H1 (cell line): Measurements from ENCODE around the gene ANKRD6. TPM values are rescaled to one million over a fixed set of nuclear protein-coding genes. Genes with fewer than 3 reads are reported as not detected.

Experiments used
- CTCF ChIA-PET: fragments of 300-600 bp; sonication (Branson Sonifier 250); formaldehyde crosslinking; loops from one replicate; lab custom pipeline; 2021; ENCODE audit not compliant: partially characterized antibody; lab: Charles Lee
- POLR2A ChIA-PET: fragments of 300-600 bp; sonication (Branson Sonifier 250); formaldehyde crosslinking; loops from one replicate; lab custom pipeline; 2021; ENCODE audit warnings: inconsistent platforms; ENCODE audit not compliant: partially characterized antibody; lab: Charles Lee
- DNase-seq, 2 experiments: peaks; one replicate each; pipeline versions ENCODE4 v3.0.0 to v3.0.0-alpha.2; 2010 to 2022; ENCODE audit warnings: low spot score in 2 of 2, low read depth in 1 of 2, mixed read lengths in 1 of 2
- FAIRE-seq: peaks from 2 replicates; lab custom pipeline; 2011; peaks lifted over from hg19 to GRCh38; lab: Jason Lieb, UNC
- H2AFZ ChIP-seq: 2 replicates; pipeline ENCODE4 v1.8.1; 2012; ENCODE audit warnings: low read length, inconsistent platforms
- H2AK5ac ChIP-seq: 2 replicates; pipeline ENCODE4 v1.6.1; 2013; ENCODE audit warnings: low read depth, low read length
- H2BK120ac ChIP-seq: replicated peaks from 2 replicates; pipeline ENCODE3; 2013; ENCODE audit warnings: low read depth, low read length, inconsistent platforms
- H2BK12ac ChIP-seq: 2 replicates; pipeline ENCODE4 v1.6.1; 2013; ENCODE audit warnings: low read depth, low read length
- H2BK15ac ChIP-seq: 2 replicates; pipeline ENCODE4 v1.6.1; 2013; ENCODE audit warnings: low read length
- H2BK20ac ChIP-seq: 2 replicates; pipeline ENCODE4 v1.6.1; 2013; ENCODE audit warnings: low read length
- H2BK5ac ChIP-seq: 2 replicates; pipeline ENCODE4 v1.6.1; 2013; ENCODE audit warnings: low read depth, low read length
- H3K14ac ChIP-seq: 2 replicates; pipeline ENCODE4 v1.6.1; 2013; ENCODE audit warnings: inconsistent platforms; ENCODE audit not compliant: insufficient read length
- H3K18ac ChIP-seq: 2 replicates; pipeline ENCODE4 v1.6.1; 2013; ENCODE audit warnings: low read length; ENCODE audit errors: extremely low read depth
- H3K23ac ChIP-seq: 2 replicates; pipeline ENCODE4 v1.6.1; 2013; ENCODE audit warnings: inconsistent platforms; ENCODE audit not compliant: insufficient read length
- H3K23me2 ChIP-seq: 2 replicates; pipeline ENCODE4 v1.6.1; 2013; ENCODE audit warnings: low read depth, low read length
- H3K27ac ChIP-seq: 2 replicates; pipeline ENCODE4 v1.6.1; 2011; ENCODE audit warnings: low read depth, low read length, inconsistent platforms
- H3K27me3 ChIP-seq, 4 experiments: replicated peaks in 1 of 4; 1 replicate in 1 of 4; 2 replicates in 3 of 4; pipeline versions ENCODE4 v1.6.1 to v1.8.1; 2011 to 2013; ENCODE audit warnings: low read length in 3 of 4, mild to moderate bottlenecking in 3 of 4, inconsistent platforms in 2 of 4, mixed read lengths in 2 of 4, moderate library complexity in 1 of 4; ENCODE audit not compliant: control insufficient read depth in 3 of 4, insufficient read depth in 3 of 4; ENCODE audit errors: extremely low read depth in 1 of 4
- H3K36me3 ChIP-seq, 4 experiments: 2 replicates each; pipeline versions ENCODE4 v1.6.1 to v1.8.1; 2011 to 2013; ENCODE audit warnings: mild to moderate bottlenecking in 4 of 4, low read length in 3 of 4, moderate library complexity in 2 of 4, control low read depth in 1 of 4, inconsistent platforms in 1 of 4; ENCODE audit not compliant: insufficient read depth in 4 of 4, control insufficient read depth in 2 of 4
- H3K4ac ChIP-seq: replicated peaks from 2 replicates; pipeline ENCODE3; 2013; ENCODE audit warnings: low read length, low read depth, mixed read lengths, inconsistent platforms; ENCODE audit not compliant: insufficient read length
- H3K4me1 ChIP-seq, 4 experiments: replicated peaks in 1 of 4; 1 replicate in 1 of 4; 2 replicates in 3 of 4; pipeline versions ENCODE4 v1.6.1 to v1.8.1; 2011 to 2013; ENCODE audit warnings: low read length in 3 of 4, inconsistent platforms in 2 of 4, mixed read lengths in 1 of 4; ENCODE audit not compliant: insufficient read depth in 4 of 4, control insufficient read depth in 3 of 4
- H3K4me2 ChIP-seq, 2 experiments: 2 replicates each; pipeline versions ENCODE4 v1.6.1 to v1.8.1; 2011 to 2013; ENCODE audit warnings: low read depth in 2 of 2, low read length in 2 of 2, control low read depth in 1 of 2, inconsistent platforms in 1 of 2, mild to moderate bottlenecking in 1 of 2; ENCODE audit not compliant: insufficient read depth in 1 of 2
- H3K4me3 ChIP-seq, 4 experiments: fragments of 200-600, 300-600 bp in 1 of 4; sonication (generic), shearing (Covaris generic), sonication (Bioruptor Twin) in 1 of 4; 2 replicates each; pipeline versions ENCODE4 v1.5.1 to v1.8.1; 2011 to 2016; ENCODE audit warnings: low read length in 4 of 4, low read depth in 3 of 4, control low read depth in 2 of 4, inconsistent platforms in 2 of 4, mild to moderate bottlenecking in 2 of 4, mixed read lengths in 1 of 4, moderate library complexity in 1 of 4; ENCODE audit not compliant: insufficient read depth in 2 of 4; ENCODE audit errors: extremely low read depth in 1 of 4
- H3K56ac ChIP-seq: replicated peaks from 2 replicates; pipeline ENCODE3; 2013; ENCODE audit warnings: low read depth, mild to moderate bottlenecking, mixed read lengths, low read length, inconsistent platforms; ENCODE audit not compliant: insufficient read length
- H3K79me1 ChIP-seq: 2 replicates; pipeline ENCODE4 v1.6.1; 2013; ENCODE audit warnings: low read depth, low read length, control low read depth
- H3K79me2 ChIP-seq, 2 experiments: 2 replicates each; pipeline versions ENCODE4 v1.6.1 to v1.8.1; 2012 to 2013; ENCODE audit warnings: low read length in 2 of 2, mild to moderate bottlenecking in 2 of 2, inconsistent platforms in 1 of 2; ENCODE audit not compliant: insufficient read depth in 2 of 2, control insufficient read depth in 1 of 2
- H3K9ac ChIP-seq, 4 experiments: replicated peaks in 1 of 4; 1 replicate in 1 of 4; 2 replicates in 3 of 4; pipeline versions ENCODE4 v1.6.1 to v1.8.1; 2011 to 2013; ENCODE audit warnings: low read depth in 3 of 4, low read length in 3 of 4, control low read depth in 2 of 4, mild to moderate bottlenecking in 2 of 4, moderate library complexity in 2 of 4, inconsistent platforms in 1 of 4; ENCODE audit errors: extremely low read depth in 1 of 4
- H3K9me3 ChIP-seq, 2 experiments: 2 replicates each; pipeline versions ENCODE4 v1.6.1 to v1.8.1; 2012 to 2013; ENCODE audit warnings: mild to moderate bottlenecking in 2 of 2, moderate library complexity in 2 of 2, control low read depth in 1 of 2, inconsistent platforms in 1 of 2, low read depth in 1 of 2, low read length in 1 of 2, mixed read lengths in 1 of 2; ENCODE audit not compliant: insufficient read depth in 2 of 2
- H4K20me1 ChIP-seq, 2 experiments: replicated peaks in 1 of 2; 2 replicates each; pipeline versions ENCODE3 to v1.8.1; 2011 to 2013; ENCODE audit warnings: inconsistent platforms in 2 of 2, low read length in 2 of 2, mild to moderate bottlenecking in 1 of 2; ENCODE audit not compliant: insufficient read depth in 2 of 2, control insufficient read depth in 1 of 2
- H4K5ac ChIP-seq: 2 replicates; pipeline ENCODE4 v1.6.1; 2013; ENCODE audit warnings: low read length, low read depth, mixed read lengths, inconsistent platforms; ENCODE audit not compliant: insufficient read length
- H4K8ac ChIP-seq: 2 replicates; pipeline ENCODE4 v1.8.0; 2013; ENCODE audit warnings: mild to moderate bottlenecking, moderate library complexity, low read length, inconsistent platforms; ENCODE audit not compliant: insufficient read depth; ENCODE audit errors: extremely low read depth
- H4K91ac ChIP-seq: replicated peaks from 2 replicates; pipeline ENCODE3; 2013; ENCODE audit warnings: low read length, mixed read lengths, inconsistent platforms; ENCODE audit not compliant: insufficient read length
- E2F6 ChIP-seq: IDR thresholded peaks from 2 replicates; pipeline ENCODE4 v1.6.1; 2012; ENCODE audit warnings: inconsistent platforms
- EP300 ChIP-seq, 2 experiments: IDR thresholded peaks; 1 replicate in 1 of 2; 2 replicates in 1 of 2; pipeline ENCODE4 v1.6.1; 2011 to 2012; ENCODE audit warnings: low read depth in 2 of 2, low read length in 2 of 2, mild to moderate bottlenecking in 2 of 2, borderline replicate concordance in 1 of 2, inconsistent platforms in 1 of 2, moderate library complexity in 1 of 2
- EZH2 ChIP-seq: fragments of 200-600 bp; sonication (generic); IDR thresholded peaks from 2 replicates; pipeline ENCODE4 v1.7.1; 2012; ENCODE audit warnings: low read depth, mild to moderate bottlenecking, moderate library complexity, low read length, inconsistent platforms; ENCODE audit not compliant: severe bottlenecking
- NRF1 ChIP-seq: IDR thresholded peaks from 2 replicates; pipeline ENCODE4 v1.6.1; 2011; ENCODE audit warnings: mild to moderate bottlenecking, low read depth, low read length, improper control_type of control experiment
- POU5F1 ChIP-seq: IDR thresholded peaks from 2 replicates; pipeline ENCODE4 v1.6.1; 2011; ENCODE audit warnings: low read depth, mild to moderate bottlenecking, low read length, moderate library complexity
- SAP30 ChIP-seq: fragments of 300-600 bp; sonication (generic); IDR thresholded peaks from 2 replicates; pipeline ENCODE4 v1.7.1; 2012; ENCODE audit warnings: low read length, moderate library complexity, mild to moderate bottlenecking, inconsistent platforms; ENCODE audit not compliant: insufficient read depth, insufficient replicate concordance
- SRF ChIP-seq: IDR thresholded peaks from 2 replicates; pipeline ENCODE4 v1.6.1; 2011; ENCODE audit warnings: mild to moderate bottlenecking, low read depth, low read length, moderate library complexity
- TEAD4 ChIP-seq: IDR thresholded peaks from 2 replicates; pipeline ENCODE4 v1.6.1; 2012; ENCODE audit warnings: low read depth, low read length, inconsistent platforms, mixed read lengths
- ZNF274 ChIP-seq: IDR thresholded peaks from 2 replicates; pipeline ENCODE4 v1.7.0; 2012; ENCODE audit warnings: low read length, borderline replicate concordance; ENCODE audit errors: extremely low read depth
- WGBS, 2 experiments: shearing (Covaris generic) in 1 of 2; methylation state at CpG; one replicate each; pipeline versions ENCODE4 v1.1.6 to v1.1.7; 2013 to 2015; ENCODE audit warnings: low lambda C conversion rate in 2 of 2, mixed read lengths in 2 of 2, inconsistent platforms in 1 of 2, low coverage in 1 of 2, missing lambda C conversion rate in 1 of 2; ENCODE audit not compliant: insufficient replicate concordance in 2 of 2, insufficient coverage in 1 of 2, insufficient read length in 1 of 2; ENCODE audit errors: extremely low coverage in 1 of 2, missing lambda C conversion rate in 1 of 2; 5-methylcytosine and 5-hydroxymethylcytosine counted together
- polyA plus RNA-seq, 7 experiments: library from polyadenylated mRNA; depleted of rRNA in 3 of 7; stranded (reverse) in 5 of 7; unstranded in 2 of 7; fragments of >200 nt in 5 of 7; fragments of 200-250 nt in 2 of 7; gene quantifications; 1 replicate in 5 of 7; 2 replicates in 1 of 7; 4 replicates in 1 of 7; pipeline versions ENCODE4 v1.2.1 to v1.2.3, GENCODE V29; 2011 to 2013; ENCODE audit warnings: missing spikeins in 2 of 7, mixed read lengths in 2 of 7
- total RNA-seq: library from RNA; stranded (reverse); fragmentation: NEBNext Ultra II Directional; extraction: Animal tissue kit (Norgen Biotek cat#: 25700); gene quantifications from 2 replicates; pipeline ENCODE4 v1.2.1, GENCODE V29; 2021
- TF ChIP-seq, protein P1 (sequence below), 3 experiments: IDR thresholded peaks; 1 replicate in 2 of 3; 2 replicates in 1 of 3; pipeline versions ENCODE4 v1.5.1 to v1.6.1; 2011; ENCODE audit warnings: low read length in 3 of 3, mild to moderate bottlenecking in 3 of 3, inconsistent platforms in 2 of 3, low read depth in 1 of 3, moderate library complexity in 1 of 3; ENCODE audit not compliant: insufficient read depth in 1 of 3; ENCODE audit errors: control extremely low read depth in 1 of 3

Gene ANKRD6
- total and polyA plus RNA-seq, 2 of the 8 experiments (the other 6 are each of a cell fraction or from before 2014, with no cell fraction given): 5.9 to 12.8 TPM

DNA sequence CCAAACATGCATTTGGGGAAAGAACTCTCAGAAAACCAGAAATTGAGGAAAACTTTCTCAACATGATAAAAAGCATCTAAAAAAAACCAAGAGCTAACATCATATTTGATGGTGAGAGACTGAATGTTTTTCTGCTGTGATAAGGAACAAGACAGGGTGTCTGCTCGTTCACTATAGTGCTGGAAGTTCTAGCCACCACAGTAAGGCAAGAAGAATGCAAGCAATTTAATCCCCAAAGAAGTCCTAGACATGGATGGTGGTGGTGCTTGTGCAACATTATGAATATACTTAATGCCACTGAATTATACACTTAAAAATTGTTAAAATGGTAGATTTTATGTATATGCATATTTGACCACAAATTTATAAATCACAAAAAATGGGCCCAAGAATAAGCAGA, 152.2 kb downstream of the ANKRD6 start:
- 81% methylated on average over 1 of the region's 1 CpG; no CpG with 5 or more reads in 1 of the 2 experiments for WGBS, 2 experiments
- Histone ChIP-seq H4K91ac (no peak overlapping the region), H4K8ac (no peak overlapping the region), H2BK12ac (no peak overlapping the region), H4K20me1 (peaks cover 0 to 2% of the 10 kb centered on the region in 2 experiments), H3K79me2 (no peaks in the 10 kb centered on the region), H3K27me3 (no peaks in the 10 kb centered on the region), H3K14ac (no peak overlapping the region), H2AK5ac (no peak overlapping the region), H3K79me1 (no peaks in the 10 kb centered on the region), H2BK20ac (no peak overlapping the region), H2BK15ac (no peak overlapping the region), H2BK5ac (no peak overlapping the region), H3K27ac (no peak overlapping the region), H3K56ac (no peak overlapping the region), H2AFZ (no peak overlapping the region), H3K4me1 (peaks cover 0 to 5% (median 1%) of the 10 kb centered on the region in 4 experiments; a peak in 2 of 7 replicates), H3K9me3 (no peaks in the 10 kb centered on the region), H3K18ac (no peak overlapping the region), H3K4ac (no peak overlapping the region), H3K9ac (no peak overlapping the region), H3K36me3 (no peaks in the 10 kb centered on the region), H3K4me2 (no peak overlapping the region), H3K23me2 (no peaks in the 10 kb centered on the region), H3K23ac (no peak overlapping the region), H4K5ac (no peak overlapping the region), H2BK120ac (no peak overlapping the region), H3K4me3 (no peak overlapping the region)
- no peak for FAIRE-seq
- CTCF ChIA-PET: interaction anchor here (0.6 to 2.3 kb wide), 9 partner anchors 8 to 593 kb away, joined by 3 to 6 read pairs (median 3); no protein-coding TSS in a partner anchor
- no peak for DNase-seq
- POLR2A ChIA-PET: interaction anchor here (0.6 kb wide), 1 partner anchor 287 kb away, joined by 3 read pairs; no protein-coding TSS in a partner anchor
- TF ChIP-seq TEAD4: no peak
- TF ChIP-seq, protein P1, sequence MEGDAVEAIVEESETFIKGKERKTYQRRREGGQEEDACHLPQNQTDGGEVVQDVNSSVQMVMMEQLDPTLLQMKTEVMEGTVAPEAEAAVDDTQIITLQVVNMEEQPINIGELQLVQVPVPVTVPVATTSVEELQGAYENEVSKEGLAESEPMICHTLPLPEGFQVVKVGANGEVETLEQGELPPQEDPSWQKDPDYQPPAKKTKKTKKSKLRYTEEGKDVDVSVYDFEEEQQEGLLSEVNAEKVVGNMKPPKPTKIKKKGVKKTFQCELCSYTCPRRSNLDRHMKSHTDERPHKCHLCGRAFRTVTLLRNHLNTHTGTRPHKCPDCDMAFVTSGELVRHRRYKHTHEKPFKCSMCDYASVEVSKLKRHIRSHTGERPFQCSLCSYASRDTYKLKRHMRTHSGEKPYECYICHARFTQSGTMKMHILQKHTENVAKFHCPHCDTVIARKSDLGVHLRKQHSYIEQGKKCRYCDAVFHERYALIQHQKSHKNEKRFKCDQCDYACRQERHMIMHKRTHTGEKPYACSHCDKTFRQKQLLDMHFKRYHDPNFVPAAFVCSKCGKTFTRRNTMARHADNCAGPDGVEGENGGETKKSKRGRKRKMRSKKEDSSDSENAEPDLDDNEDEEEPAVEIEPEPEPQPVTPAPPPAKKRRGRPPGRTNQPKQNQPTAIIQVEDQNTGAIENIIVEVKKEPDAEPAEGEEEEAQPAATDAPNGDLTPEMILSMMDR (IDR thresholded peaks at IDR 0.05; ENCODE audit: control extremely low read depth in 1 of 3, insufficient read depth in 1 of 3, low read depth in 1 of 3, low read length in 3 of 3): no peak
- no peak for TF ChIP-seq POU5F1
- TF ChIP-seq SRF: no peak
- TF ChIP-seq E2F6: no peak
- TF ChIP-seq EP300 (IDR thresholded peaks at IDR 0.05; ENCODE audit: borderline replicate concordance in 1 of 2, low read depth in 2 of 2, low read length in 2 of 2): no peak
- no peak for TF ChIP-seq SAP30
- TF ChIP-seq ZNF274: no peak
- TF ChIP-seq NRF1: no peak
- no peak for TF ChIP-seq EZH2
